Ishikawa (cell line): Measurements from ENCODE around the gene APBA2.

Experiments used
- CEBPB ChIP-seq: IDR thresholded peaks from 2 replicates; pipeline ENCODE4 v1.6.1; 2012
- EP300 ChIP-seq: IDR thresholded peaks from 2 replicates; pipeline ENCODE4 v1.6.1; 2012; ENCODE audit warnings: borderline replicate concordance
- FOXM1 ChIP-seq: IDR thresholded peaks from 2 replicates; pipeline ENCODE4 v1.6.1; 2012; ENCODE audit warnings: low read depth, borderline replicate concordance
- MAX ChIP-seq: IDR thresholded peaks from 2 replicates; pipeline ENCODE4 v1.6.1; 2012
- RAD21 ChIP-seq: IDR thresholded peaks from 2 replicates; pipeline ENCODE4 v1.6.1; 2012; ENCODE audit warnings: low read depth
- REST ChIP-seq: IDR thresholded peaks from 2 replicates; pipeline ENCODE4 v1.6.1; 2012; ENCODE audit warnings: low read depth, mild to moderate bottlenecking
- TAF1 ChIP-seq: IDR thresholded peaks from 2 replicates; pipeline ENCODE4 v1.6.1; 2012; ENCODE audit warnings: low read depth, mild to moderate bottlenecking
- YY1 ChIP-seq: IDR thresholded peaks from 2 replicates; pipeline ENCODE4 v1.6.1; 2012; ENCODE audit warnings: low read depth
- ZBTB7A ChIP-seq: IDR thresholded peaks from 2 replicates; pipeline ENCODE4 v1.6.1; 2012; ENCODE audit warnings: low read depth

- no peak for TF ChIP-seq CEBPB
- no peak for TF ChIP-seq EP300
- TF ChIP-seq MAX, result no peak
- no peak for TF ChIP-seq RAD21
- no peak for TF ChIP-seq TAF1
- no peak for TF ChIP-seq YY1
- no peak for TF ChIP-seq ZBTB7A
- no peak for TF ChIP-seq FOXM1
- no peak for TF ChIP-seq REST
Observed at GRCh38 chr15:28944286-28944685, 58.5 kb downstream of the APBA2 start.
